Measurements from ENCODE around the gene PRKCZ.

Gene PRKCZ

GRCh38 chr1:2047749-2048729 is 2.2 kb upstream of the PRKCZ start:
- Mint-ChIP-seq H3K27ac (no peak overlapping the region), H3K9me3 (no peaks in the 10 kb centered on the region), H3K27me3 (peaks cover 17% of the 10 kb centered on the region), H3K4me3 (peak overlapping the region; percentile 6), H3K4me1 (peaks cover 65% of the 10 kb centered on the region)
- ATAC-seq (no peak), DNase-seq (no peak)

- H3K4me3 Mint-ChIP-seq: peak overlapping the region; percentile 84 to 88
Observed at GRCh38 chr1:2049225-2049717, 940 bp upstream of the PRKCZ start.

GRCh38 chr1:2050461-2050792 is 216 bp downstream of the PRKCZ start:
- peak; percentile 52 for ATAC-seq
- H3K4me3 Mint-ChIP-seq: peak overlapping the region; percentile 54 to 59
- H3K27me3 Mint-ChIP-seq: peaks cover 17% of the 10 kb centered on the region
- no peaks in the 10 kb centered on the region for H3K9me3 Mint-ChIP-seq
- peaks cover 51% of the 10 kb centered on the region for H3K4me1 Mint-ChIP-seq
- no peak overlapping the region for H3K27ac Mint-ChIP-seq
- DNase-seq: no peak

More at GRCh38 chr1:2049225-2049717, 940 bp upstream of the PRKCZ start:
- DNase-seq: peak; percentile 32 to 36
- peak overlapping the region; percentile 10 to 49 for H3K27ac Mint-ChIP-seq
- H3K4me1 Mint-ChIP-seq: peaks cover 63% of the 10 kb centered on the region
- H3K27me3 Mint-ChIP-seq: peaks cover 17% of the 10 kb centered on the region
- no peak for ATAC-seq
- H3K9me3 Mint-ChIP-seq: no peaks in the 10 kb centered on the region

DNA sequence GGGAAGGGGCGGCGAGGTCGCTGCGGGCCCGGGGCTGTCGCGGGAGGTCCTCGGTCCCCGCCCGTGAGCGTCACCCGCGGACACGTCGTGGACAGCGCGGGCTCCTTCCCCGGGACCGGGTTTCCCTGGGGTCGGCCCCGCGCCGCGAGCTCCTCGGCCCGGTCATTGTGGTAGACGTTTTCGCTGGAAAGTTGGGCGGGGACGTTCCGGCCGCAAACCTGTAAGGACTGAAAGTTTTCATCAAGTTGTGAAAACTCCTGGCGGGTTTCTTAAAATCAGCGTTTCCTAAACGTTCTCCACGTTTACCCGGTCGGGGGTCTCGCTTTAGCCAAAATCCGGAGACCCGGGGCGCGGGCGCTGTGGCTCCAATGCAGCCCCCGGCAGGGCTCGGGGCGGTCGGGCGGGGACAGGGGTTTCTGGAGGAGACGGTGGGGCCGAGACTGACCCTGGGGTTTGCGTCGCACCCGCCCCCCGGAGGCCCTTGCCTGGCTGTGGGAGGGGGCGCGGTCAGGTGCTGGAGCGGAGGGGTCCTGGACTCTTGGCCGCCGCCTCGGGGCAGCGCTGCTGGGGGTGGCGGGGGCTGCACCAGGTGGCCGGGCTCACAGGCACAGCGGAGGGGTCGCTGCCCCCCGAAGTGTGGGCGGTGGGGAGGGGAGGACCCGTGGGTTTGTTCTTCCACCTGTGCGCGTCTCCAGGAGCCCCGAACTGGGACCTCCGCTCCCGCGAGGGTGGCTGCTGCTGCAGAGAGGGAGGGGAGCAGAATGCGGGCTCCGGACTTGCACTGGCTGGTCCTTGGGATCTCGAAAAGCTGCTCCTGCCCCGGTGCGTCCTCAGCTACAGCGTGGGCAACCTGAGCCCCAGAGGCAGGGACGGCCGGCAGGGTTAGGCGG is 827 bp downstream of the PRKCZ start:
- no peaks in the 10 kb centered on the region for H3K9me3 Mint-ChIP-seq
- peak overlapping the region; percentile 56 to 76 for H3K4me3 Mint-ChIP-seq
- no peak overlapping the region for H3K27ac Mint-ChIP-seq
- peaks cover 45% of the 10 kb centered on the region for H3K4me1 Mint-ChIP-seq
- ATAC-seq (no peak), DNase-seq (no peak)
- H3K27me3 Mint-ChIP-seq: peaks cover 17% of the 10 kb centered on the region

GRCh38 chr1:2052054-2052679 is 2.0 kb downstream of the PRKCZ start:
- DNase-seq (no peak), ATAC-seq (no peak)
- peaks cover 17% of the 10 kb centered on the region for H3K27me3 Mint-ChIP-seq
- no peaks in the 10 kb centered on the region for H3K9me3 Mint-ChIP-seq
- peaks cover 39% of the 10 kb centered on the region for H3K4me1 Mint-ChIP-seq
- peak overlapping the region; percentile 56 to 76 for H3K4me3 Mint-ChIP-seq
- H3K27ac Mint-ChIP-seq: no peak overlapping the region

DNA sequence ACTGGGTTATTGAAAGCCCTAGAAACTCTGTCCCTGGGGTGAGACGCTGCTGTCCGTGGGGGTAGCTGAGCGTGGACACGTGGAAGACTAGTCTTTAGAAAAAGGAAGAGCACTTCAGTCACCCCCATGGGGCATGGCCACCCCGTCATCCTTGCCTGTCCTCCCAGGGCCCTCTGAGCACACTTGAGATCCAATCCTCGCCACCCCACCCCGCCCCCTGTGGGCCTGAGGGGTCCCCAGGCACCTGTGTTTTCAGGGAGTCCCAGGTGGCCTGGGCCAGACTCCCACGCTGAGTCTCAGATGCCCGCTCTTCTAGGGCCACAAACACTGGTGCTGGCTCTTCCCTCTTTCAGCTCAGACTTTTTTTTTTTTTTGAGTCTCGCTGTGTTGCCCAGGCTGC is 2.5 kb downstream of the PRKCZ start:
- Mint-ChIP-seq H3K4me1 (peaks cover 39% of the 10 kb centered on the region), H3K27me3 (peaks cover 17% of the 10 kb centered on the region), H3K4me3 (peak overlapping the region in 1 of 2 donors; percentile 14), H3K9me3 (no peaks in the 10 kb centered on the region), H3K27ac (no peak overlapping the region)
- ATAC-seq: no peak
- no peak for DNase-seq

- H3K4me1 Mint-ChIP-seq: peaks cover 37% of the 10 kb centered on the region
- H3K27me3 Mint-ChIP-seq: peaks cover 14% of the 10 kb centered on the region
- DNase-seq (no peak), ATAC-seq (no peak)
- no peak overlapping the region for H3K27ac Mint-ChIP-seq
- no peaks in the 10 kb centered on the region for H3K9me3 Mint-ChIP-seq
- no peak overlapping the region for H3K4me3 Mint-ChIP-seq
Observed at GRCh38 chr1:2053217-2053616, 3.0 kb downstream of the PRKCZ start.

DNA sequence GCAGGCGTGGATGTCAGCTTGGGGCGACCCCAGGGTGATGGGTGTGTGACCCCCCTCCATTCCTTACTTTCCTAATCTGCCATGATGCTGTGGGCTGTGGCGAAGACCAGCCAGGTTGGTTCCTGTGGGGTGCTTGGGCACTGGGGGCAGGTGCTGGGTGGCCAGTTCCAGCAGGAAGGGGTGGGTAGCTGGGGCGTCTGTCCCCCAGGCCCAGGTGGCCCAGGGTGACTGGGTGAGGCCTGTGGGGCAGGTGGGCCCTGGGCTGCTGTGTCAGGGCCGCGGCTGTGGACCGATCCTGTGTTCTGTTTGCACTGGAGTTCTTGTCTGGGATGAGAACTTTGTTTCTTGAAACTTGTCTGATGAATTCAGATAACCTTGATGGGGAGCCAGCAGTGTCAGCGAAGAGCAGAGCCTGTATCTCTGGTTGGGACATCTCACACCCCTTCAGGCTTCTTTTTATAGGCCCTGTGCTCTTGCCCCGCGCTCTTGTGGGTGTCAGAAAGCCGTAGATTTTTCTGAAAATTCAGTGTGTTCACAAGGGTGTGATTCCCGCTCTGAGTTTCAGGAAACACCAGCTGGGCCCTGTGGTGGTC is 3.7 kb downstream of the PRKCZ start:
- DNase-seq: no peak
- ATAC-seq: no peak
- peaks cover 31% of the 10 kb centered on the region for H3K4me1 Mint-ChIP-seq
- peaks cover 7% of the 10 kb centered on the region for H3K27me3 Mint-ChIP-seq
- no peak overlapping the region for H3K27ac Mint-ChIP-seq
- H3K4me3 Mint-ChIP-seq: no peak overlapping the region
- no peaks in the 10 kb centered on the region for H3K9me3 Mint-ChIP-seq

GRCh38 chr1:2054560-2054959 is 4.3 kb downstream of the PRKCZ start:
- DNase-seq: no peak
- no peak for ATAC-seq
- Mint-ChIP-seq H3K9me3 (no peaks in the 10 kb centered on the region), H3K27me3 (peaks cover under 1% of the 10 kb centered on the region), H3K4me1 (peaks cover 24% of the 10 kb centered on the region), H3K4me3 (no peak overlapping the region), H3K27ac (no peak overlapping the region)

- ATAC-seq: no peak
- Mint-ChIP-seq H3K4me3 (no peak overlapping the region), H3K4me1 (peaks cover 22% of the 10 kb centered on the region), H3K9me3 (no peaks in the 10 kb centered on the region), H3K27me3 (no peaks in the 10 kb centered on the region), H3K27ac (no peak overlapping the region)
- DNase-seq: no peak
Observed at GRCh38 chr1:2055911-2056575, 5.8 kb downstream of the PRKCZ start.

- no peak overlapping the region for H3K4me3 Mint-ChIP-seq
- no peak overlapping the region for H3K27ac Mint-ChIP-seq
- ATAC-seq (no peak), DNase-seq (no peak)
- H3K9me3 Mint-ChIP-seq: no peaks in the 10 kb centered on the region
- H3K4me1 Mint-ChIP-seq: peaks cover 13% of the 10 kb centered on the region
- H3K27me3 Mint-ChIP-seq: no peaks in the 10 kb centered on the region
Observed at GRCh38 chr1:2056955-2057590, 6.9 kb downstream of the PRKCZ start.

DNA sequence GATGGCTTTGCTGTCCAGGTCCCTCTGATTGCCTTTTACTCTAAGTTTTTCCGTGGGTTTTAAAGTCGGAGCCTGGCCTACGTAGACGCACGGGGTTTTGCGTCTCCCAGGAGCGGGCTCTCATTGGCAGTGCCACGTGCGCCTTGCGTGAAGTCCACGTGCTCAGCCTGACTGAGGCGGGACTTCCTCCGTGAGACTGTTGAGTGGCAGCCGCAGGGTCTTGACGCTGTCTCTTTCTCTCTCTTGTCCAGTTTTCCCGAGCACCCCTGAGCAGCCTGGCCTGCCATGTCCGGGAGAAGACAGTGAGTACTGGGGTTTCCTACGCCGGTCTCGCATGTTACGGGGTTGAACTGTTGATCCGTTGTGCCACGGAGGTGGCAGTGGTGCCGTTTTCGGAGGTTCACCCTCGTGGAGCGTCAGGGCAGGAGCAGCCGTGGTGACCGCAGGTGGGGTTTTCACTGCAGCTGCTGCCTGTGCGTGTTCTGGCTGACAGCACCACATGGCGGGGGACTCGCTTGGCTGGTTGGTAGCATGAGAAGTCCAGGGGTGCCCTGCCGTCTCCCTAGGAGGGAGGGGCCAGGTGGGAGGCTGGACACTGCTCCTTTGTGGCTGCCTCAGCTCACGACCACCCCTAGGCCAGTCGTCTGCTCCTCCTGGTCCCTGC is 9.2 kb downstream of the PRKCZ start:
- Mint-ChIP-seq H3K27me3 (no peaks in the 10 kb centered on the region), H3K9me3 (peaks cover 6 to 8% of the 10 kb centered on the region in 2 donors), H3K4me3 (no peak overlapping the region), H3K27ac (no peak overlapping the region), H3K4me1 (no peaks in the 10 kb centered on the region)
- DNase-seq: no peak
- no peak for ATAC-seq

- H3K4me1 Mint-ChIP-seq: no peaks in the 10 kb centered on the region
- H3K27me3 Mint-ChIP-seq: no peaks in the 10 kb centered on the region
- ATAC-seq (no peak), DNase-seq (no peak)
- no peak overlapping the region for H3K4me3 Mint-ChIP-seq
- H3K27ac Mint-ChIP-seq: no peak overlapping the region
- H3K9me3 Mint-ChIP-seq: peaks cover 8 to 14% of the 10 kb centered on the region in 2 donors
Observed at GRCh38 chr1:2060072-2060471, 9.9 kb downstream of the PRKCZ start.

- ATAC-seq: peak; percentile 9
- peaks cover 11 to 17% of the 10 kb centered on the region in 2 donors for H3K9me3 Mint-ChIP-seq
- DNase-seq: no peak
- no peak overlapping the region for H3K4me3 Mint-ChIP-seq
- H3K27ac Mint-ChIP-seq: no peak overlapping the region
- no peaks in the 10 kb centered on the region for H3K4me1 Mint-ChIP-seq
- H3K27me3 Mint-ChIP-seq: no peaks in the 10 kb centered on the region
Observed at GRCh38 chr1:2060535-2060934, 10.3 kb downstream of the PRKCZ start.

Measured in stimulated activated naive CD8-positive, alpha-beta T cell treated with anti-CD3 and anti-CD28 coated beads, Interleukin-15, amount 100 ng/mL, for 72 hours (primary cell).